ENCODE results near the gene ZNF646. TPM values are rescaled to one million over a fixed set of nuclear protein-coding genes. Genes with fewer than 3 reads are reported as not detected.

ZNF646 gene
- total RNA-seq, 4 donors from 2014 or later: 8.1 to 18.0 (median 11.9) TPM

DNA sequence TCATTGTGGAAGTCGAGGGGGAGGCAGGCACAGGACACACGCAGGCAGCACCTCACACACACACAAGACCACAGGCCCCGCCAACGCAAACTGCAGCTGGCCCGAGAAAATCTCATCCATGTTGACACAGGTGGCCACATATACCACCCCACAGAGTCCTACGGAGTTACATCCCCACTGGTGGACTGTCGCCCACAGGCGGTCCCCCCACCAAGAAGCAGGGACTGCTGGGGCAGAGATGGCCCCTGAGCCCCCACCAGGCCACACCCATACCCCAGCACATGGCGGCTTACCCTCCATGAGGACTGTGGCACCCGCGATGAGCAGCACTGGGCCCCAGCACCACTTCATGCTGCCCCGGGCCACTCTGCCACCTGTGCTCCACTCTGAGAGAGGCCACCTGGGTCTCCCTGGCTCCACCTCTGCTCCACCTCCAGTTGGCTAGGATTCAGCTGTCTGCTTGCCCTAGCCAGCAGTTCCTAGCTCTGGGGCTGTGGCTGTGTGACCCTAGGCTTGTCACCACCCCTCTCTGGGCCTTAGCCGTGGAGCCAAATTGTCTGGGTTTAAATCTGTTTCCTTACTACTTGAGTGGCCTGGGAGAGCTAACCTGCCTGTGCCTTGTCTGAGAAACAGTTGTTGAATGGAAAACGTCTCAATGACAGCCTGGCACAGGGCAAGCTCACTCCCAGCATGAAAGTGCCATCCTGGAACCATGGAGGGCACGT, 14.4 kb downstream of the ZNF646 start, which contains the start of gene PRSS53:
PRSS53 (minus strand) TSS at position 485 of the 725 bp plus-strand sequence; CDS start at position 351, 134 bp downstream.
- ATAC-seq (ENCODE audit: low FRiP score): no peak
- no peak for DNase-seq (ENCODE audit: low spot score)
- TF ChIP-seq, protein P1, sequence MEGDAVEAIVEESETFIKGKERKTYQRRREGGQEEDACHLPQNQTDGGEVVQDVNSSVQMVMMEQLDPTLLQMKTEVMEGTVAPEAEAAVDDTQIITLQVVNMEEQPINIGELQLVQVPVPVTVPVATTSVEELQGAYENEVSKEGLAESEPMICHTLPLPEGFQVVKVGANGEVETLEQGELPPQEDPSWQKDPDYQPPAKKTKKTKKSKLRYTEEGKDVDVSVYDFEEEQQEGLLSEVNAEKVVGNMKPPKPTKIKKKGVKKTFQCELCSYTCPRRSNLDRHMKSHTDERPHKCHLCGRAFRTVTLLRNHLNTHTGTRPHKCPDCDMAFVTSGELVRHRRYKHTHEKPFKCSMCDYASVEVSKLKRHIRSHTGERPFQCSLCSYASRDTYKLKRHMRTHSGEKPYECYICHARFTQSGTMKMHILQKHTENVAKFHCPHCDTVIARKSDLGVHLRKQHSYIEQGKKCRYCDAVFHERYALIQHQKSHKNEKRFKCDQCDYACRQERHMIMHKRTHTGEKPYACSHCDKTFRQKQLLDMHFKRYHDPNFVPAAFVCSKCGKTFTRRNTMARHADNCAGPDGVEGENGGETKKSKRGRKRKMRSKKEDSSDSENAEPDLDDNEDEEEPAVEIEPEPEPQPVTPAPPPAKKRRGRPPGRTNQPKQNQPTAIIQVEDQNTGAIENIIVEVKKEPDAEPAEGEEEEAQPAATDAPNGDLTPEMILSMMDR (IDR thresholded peaks at IDR 0.05): no peak

DNA sequence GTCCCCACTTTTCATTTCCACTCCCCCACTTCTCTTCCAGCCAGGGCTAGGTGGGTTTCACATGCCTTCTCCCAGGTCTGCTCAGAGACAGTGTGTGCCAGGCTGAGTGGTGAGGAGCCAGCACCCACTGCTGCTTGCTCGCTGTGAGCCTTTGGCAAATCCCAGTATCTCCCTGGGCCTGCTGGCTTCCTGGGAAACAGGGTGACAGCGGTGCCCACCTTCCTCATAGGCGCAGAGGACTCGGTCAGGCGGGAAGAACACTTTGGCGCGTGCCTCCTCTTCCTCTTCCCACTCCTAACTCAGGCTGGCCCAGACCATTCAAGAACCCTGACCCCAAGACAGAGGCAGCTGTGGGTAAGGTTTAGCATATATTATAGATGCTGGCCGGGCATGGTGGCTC, 15.0 kb downstream of the ZNF646 start:
- DNase-seq (ENCODE audit: low spot score): no peak
- TF ChIP-seq, protein P1 (IDR thresholded peaks at IDR 0.05): no peak
- no peak for ATAC-seq (ENCODE audit: low FRiP score)

DNA sequence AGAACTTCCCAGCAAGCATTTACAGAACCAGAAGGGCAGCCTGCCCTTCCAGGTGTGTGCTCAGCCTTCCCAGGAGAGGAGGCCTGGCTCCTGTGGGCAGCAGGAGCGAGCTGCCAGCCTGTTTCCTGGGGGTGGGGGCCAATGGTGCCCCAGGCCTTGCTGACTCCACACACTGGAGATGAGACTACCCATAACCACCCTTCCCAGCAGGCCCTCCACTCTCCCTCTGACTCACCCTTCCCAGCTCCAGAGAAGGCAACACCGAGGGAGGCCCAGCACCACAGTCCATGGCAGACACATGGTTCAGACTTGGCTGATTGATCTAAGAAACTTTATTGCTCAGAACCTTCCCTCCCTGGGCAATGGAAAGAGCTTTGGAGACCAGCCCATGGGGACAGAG, 16.3 kb downstream of the ZNF646 start:
- ATAC-seq (ENCODE audit: low FRiP score) (no peak), DNase-seq (ENCODE audit: low spot score) (no peak)
- TF ChIP-seq, protein P1 (IDR thresholded peaks at IDR 0.05): no peak

DNA sequence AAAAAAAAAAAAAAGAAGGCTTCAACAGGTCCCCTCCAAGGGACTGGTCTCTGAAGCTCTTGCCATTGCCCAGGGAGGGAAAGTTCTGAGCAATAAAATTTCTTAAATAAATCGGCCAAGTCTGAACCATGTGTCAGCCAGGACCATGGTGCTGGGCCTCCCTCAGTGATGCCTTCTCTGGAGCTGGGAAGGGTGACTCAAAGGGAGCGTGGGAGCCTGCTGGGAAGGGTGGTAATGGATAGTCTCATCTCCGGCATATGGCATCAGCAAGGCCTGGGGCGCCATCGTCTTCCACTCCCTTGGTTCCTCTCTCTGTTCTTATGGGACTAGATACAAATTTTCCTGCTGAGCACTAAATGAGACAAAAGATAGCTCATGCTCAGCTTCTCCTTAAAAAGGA, 18.1 kb downstream of the ZNF646 start:
- ATAC-seq (ENCODE audit: low FRiP score) (no peak), DNase-seq (ENCODE audit: low spot score) (no peak)
- TF ChIP-seq, protein P1 (IDR thresholded peaks at IDR 0.05): no peak

DNA sequence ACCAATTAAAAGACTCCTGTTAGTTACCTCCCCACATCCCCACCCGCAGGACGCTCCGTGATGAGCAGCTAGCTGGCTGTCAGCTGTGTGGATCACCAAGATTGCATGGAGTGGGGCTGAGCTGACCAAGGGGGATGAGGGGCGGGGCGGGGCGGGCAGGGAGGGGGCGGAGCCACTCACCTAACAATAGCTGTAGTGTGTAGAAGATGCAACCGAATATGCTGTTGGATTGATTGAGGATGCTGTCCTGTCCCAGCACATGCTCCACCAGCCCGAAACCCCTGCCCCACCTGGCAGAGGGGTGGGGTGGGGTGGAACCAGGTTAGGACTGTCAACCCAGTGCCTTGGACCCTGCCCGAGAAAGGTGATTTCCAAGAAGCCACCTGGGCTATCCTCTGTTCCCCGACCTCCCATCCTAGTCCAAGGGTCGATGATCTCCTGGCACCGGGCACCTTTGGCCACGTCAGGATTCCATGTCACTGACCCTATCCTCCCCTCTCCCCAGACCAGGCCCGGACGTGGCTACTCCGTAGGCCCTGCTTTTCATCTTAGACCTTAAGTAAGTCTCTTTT, 19.0 kb downstream of the ZNF646 start:
- TF ChIP-seq, protein P1 (IDR thresholded peaks at IDR 0.05): no peak
- ATAC-seq (ENCODE audit: low FRiP score) (no peak), DNase-seq (ENCODE audit: low spot score) (no peak)

DNA sequence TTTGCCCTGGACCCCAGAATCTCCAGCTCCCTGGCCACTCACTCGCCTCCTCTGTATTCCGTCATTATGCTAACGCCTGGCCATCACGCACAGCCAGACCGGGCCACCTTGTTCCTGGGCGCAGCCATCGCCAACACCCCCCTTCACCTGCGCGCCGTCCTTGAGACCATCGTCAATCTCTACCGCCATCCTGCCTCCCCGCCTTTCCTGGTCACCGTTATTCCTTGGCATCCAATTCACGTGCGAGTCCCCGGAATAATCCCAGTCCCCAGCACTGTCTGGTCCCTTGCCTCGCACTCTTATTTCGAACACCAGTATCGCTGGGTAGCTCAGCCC, 19.8 kb downstream of the ZNF646 start:
- DNase-seq (ENCODE audit: low spot score) (no peak), ATAC-seq (ENCODE audit: low FRiP score) (peak; percentile 28)
- TF ChIP-seq, protein P1 (IDR thresholded peaks at IDR 0.05): no peak

Measured in omental fat pad (tissue), 4 donors.